Measurements from ENCODE around the gene PLA2G4A.

PLA2G4A gene

GRCh38 chr1:186828611-186829454, at the start of gene PLA2G4A:
TSS of gene PLA2G4A (plus strand) at chr1:186828949. CDS start at chr1:186854355, 25,406 bp downstream.
- DNase-seq = no peak

GRCh38 chr1:186780076-186780475, 48.7 kb upstream of the PLA2G4A start:
- DNase-seq = no peak

GRCh38 chr1:186781730-186782129, 47.0 kb upstream of the PLA2G4A start:
- no peak for DNase-seq

GRCh38 chr1:186782791-186783190, 46.0 kb upstream of the PLA2G4A start:
- no peak for DNase-seq

GRCh38 chr1:186783193-186783592, 45.6 kb upstream of the PLA2G4A start:
- no peak for DNase-seq

GRCh38 chr1:186785503-186785902, 43.2 kb upstream of the PLA2G4A start:
- DNase-seq = no peak

- DNase-seq = no peak
Observed at GRCh38 chr1:186790101-186790500, 38.6 kb upstream of the PLA2G4A start.

GRCh38 chr1:186792870-186793581, 35.7 kb upstream of the PLA2G4A start:
- no peak for DNase-seq

- no peak for DNase-seq
Observed at GRCh38 chr1:186793582-186793927, 35.2 kb upstream of the PLA2G4A start.

- no peak for DNase-seq
Observed at GRCh38 chr1:186798960-186799688, 29.6 kb upstream of the PLA2G4A start.

GRCh38 chr1:186799689-186800054, 29.1 kb upstream of the PLA2G4A start:
- DNase-seq = no peak

- DNase-seq = no peak
Observed at GRCh38 chr1:186802388-186802787, 26.4 kb upstream of the PLA2G4A start.

GRCh38 chr1:186804679-186805078, 24.1 kb upstream of the PLA2G4A start:
- DNase-seq = no peak

GRCh38 chr1:186806477-186806876, 22.3 kb upstream of the PLA2G4A start:
- DNase-seq = no peak

- DNase-seq = no peak
Observed at GRCh38 chr1:186807163-186807562, 21.6 kb upstream of the PLA2G4A start.

GRCh38 chr1:186811892-186812291, 16.9 kb upstream of the PLA2G4A start:
- DNase-seq = no peak

GRCh38 chr1:186812570-186812969, 16.2 kb upstream of the PLA2G4A start:
- DNase-seq = no peak

GRCh38 chr1:186813420-186813819, 15.3 kb upstream of the PLA2G4A start:
- no peak for DNase-seq

- DNase-seq = no peak
Observed at GRCh38 chr1:186819126-186819525, 9.6 kb upstream of the PLA2G4A start.

GRCh38 chr1:186819563-186819962, 9.2 kb upstream of the PLA2G4A start:
- no peak for DNase-seq

- DNase-seq = no peak
Observed at GRCh38 chr1:186829686-186830587, 1.2 kb downstream of the PLA2G4A start.

GRCh38 chr1:186831168-186831567, 2.4 kb downstream of the PLA2G4A start:
- DNase-seq = no peak
